Adrenal gland (tissue), 12 donors: ENCODE data around the gene ZNF77. TPM values are rescaled to one million over a fixed set of nuclear protein-coding genes. Genes with fewer than 3 reads are reported as not detected.

ENCODE experiments used
- DNase-seq, 7 donors: peaks; one replicate each; pipeline ENCODE4 v3.0.0-alpha.2; 2019 to 2020
- H3K27ac ChIP-seq, 5 donors: fragments of 200-600 bp; sonication (generic) in 4 of 5; 1 replicate in 3 of 5; 2 replicates in 2 of 5; pipeline versions ENCODE4 v1.5.1 to v1.8.0; 2016 to 2020; ENCODE audit warnings: mild to moderate bottlenecking in 1 of 5
- H3K27me3 ChIP-seq: fragments of 200-600 bp; 2 replicates; pipeline ENCODE4 v1.8.0; 2021
- H3K36me3 ChIP-seq, 2 donors: fragments of 200-600 bp; replicated peaks in 1 of 2; 1 replicate in 1 of 2; 2 replicates in 1 of 2; pipeline versions ENCODE4 v1.5.1 to v1.8.0; 2018 to 2022
- H3K4me1 ChIP-seq, 2 donors: fragments of 200-600 bp; replicated peaks in 1 of 2; 1 replicate in 1 of 2; 2 replicates in 1 of 2; pipeline versions ENCODE4 v1.5.1 to v1.8.0; 2018 to 2021
- H3K4me3 ChIP-seq, 4 donors: fragments of 200-600 bp; sonication (generic) in 3 of 4; one replicate each; pipeline ENCODE4 v1.5.1; 2016 to 2018
- H3K9me3 ChIP-seq, 3 donors: fragments of 200-600 bp; sonication (generic) in 1 of 3; replicated peaks in 1 of 3; 1 replicate in 2 of 3; 2 replicates in 1 of 3; pipeline versions ENCODE4 v1.5.1 to v1.8.0; 2016 to 2021
- CTCF ChIP-seq, 6 experiments: fragments of 450-650 bp in 4 of 6; fragments of 200-600 bp in 2 of 6; sonication (generic) in 1 of 6; IDR thresholded peaks; 1 replicate in 5 of 6; 2 replicates in 1 of 6; pipeline versions ENCODE4 v1.5.1 to v1.8.0; 2016 to 2021; ENCODE audit warnings: antibody characterized with exemption in 6 of 6, mild to moderate bottlenecking in 2 of 6, moderate library complexity in 1 of 6
- POLR2A ChIP-seq, 2 donors: fragments of 450-650 bp; IDR thresholded peaks; one replicate each; pipeline ENCODE4 v1.6.1; 2017; ENCODE audit warnings: antibody characterized with exemption in 2 of 2, mild to moderate bottlenecking in 2 of 2, moderate library complexity in 1 of 2
- WGBS, 4 donors: extraction: QIAGEN DNeasy Blood & Tissue Kit in 2 of 4; methylation state at CpG; one replicate each; pipeline versions ENCODE4 v1.1.5 to v1.1.7; 2013 to 2017; 5-methylcytosine and 5-hydroxymethylcytosine counted together
- intact Hi-C, 2 donors: fragments of 100-400 bp; cut with DNase I; formaldehyde crosslinking; loops; one replicate each; pipeline versions ENCODE4 v1.14.1 to v1.15.0; 2022 to 2023
- polyA plus RNA-seq, 3 donors: library from polyadenylated mRNA; stranded (reverse); fragments of 200-250 nt in 2 of 3; fragments of 350-450 nt in 1 of 3; fragmentation: Illumina TruSeq in 1 of 3; extraction: RNeasy Lipid Tissue Mini Kit (QIAGEN cat#74804) in 1 of 3; gene quantifications; one replicate each; pipeline ENCODE4 v1.2.3, GENCODE V29; 2013 to 2014
- total RNA-seq, 9 donors: library from RNA; depleted of rRNA in 4 of 9; stranded (reverse); fragments of >200 nt in 4 of 9; fragments of 120-200 nt in 1 of 9; fragmentation: NEBNext Ultra II Directional in 1 of 9; extraction: Animal tissue kit (Norgen Biotek cat#: 25700) in 1 of 9; gene quantifications; one replicate each; pipeline versions ENCODE4 v1.1.0 to v1.2.4, GENCODE V29; 2013 to 2023
- donor health status: healthy with polysubstance abuse.
- donor health status: Bipolar disorder and iron deficiency.
- donor health status: DM: yes; HTN: yes; CAD: no.
- donor health status: DM: no; HTN: no; CAD: no.
- donor health status: DM: no; HTN: no; CAD: no.
- donor health status: DM: yes; HTN: yes; CAD: no.

Gene ZNF77
- total and polyA plus RNA-seq, 12 donors = 1.1 to 10.6 (median 3.6) TPM

GRCh38 chr19:2989236-2989946, 44.6 kb upstream of the ZNF77 start:
- Histone ChIP-seq H3K9me3 (no peaks in the 10 kb centered on the region), H3K4me3 (no peak overlapping the region), H3K27me3 (no peaks in the 10 kb centered on the region), H3K4me1 (peaks cover 0 to 2% of the 10 kb centered on the region in 2 donors), H3K27ac (no peak overlapping the region), H3K36me3 (no peaks in the 10 kb centered on the region)
- 90 to 96% (median 94%) methylated on average over 11 to 15 of the region's 15 CpGs for WGBS, 4 donors
- TF ChIP-seq POLR2A (IDR thresholded peaks at IDR 0.05) (no peak), CTCF (IDR thresholded peaks at IDR 0.05) (no peak)
- DNase-seq = no peak
- intact Hi-C loops = loop anchor here in 1 of 2 donors (5.0 kb wide), 1 partner anchor 38 kb away; the partner anchor contains the start of gene TLE2

- Histone ChIP-seq H3K9me3 (no peaks in the 10 kb centered on the region), H3K4me1 (peaks cover 5 to 10% of the 10 kb centered on the region in 2 donors), H3K36me3 (no peaks in the 10 kb centered on the region), H3K27ac (no peak overlapping the region), H3K4me3 (no peak overlapping the region), H3K27me3 (no peaks in the 10 kb centered on the region)
- no peak for TF ChIP-seq POLR2A (IDR thresholded peaks at IDR 0.05)
- TF ChIP-seq CTCF (IDR thresholded peaks at IDR 0.05) = no peak
- 93 to 100% (median 94%) methylated on average over 3 of the region's 3 CpGs for WGBS, 4 donors
- intact Hi-C loops = loop anchor here in 1 of 2 donors (5.0 kb wide), 1 partner anchor 39 kb away; the partner anchor contains the start of gene TLE2
- no peak for DNase-seq
Observed at GRCh38 chr19:2988568-2988967, 43.8 kb upstream of the ZNF77 start.

GRCh38 chr19:2987797-2988196, 43.0 kb upstream of the ZNF77 start:
- H3K4me3 ChIP-seq = no peak overlapping the region
- DNase-seq = no peak
- no peaks in the 10 kb centered on the region for H3K9me3 ChIP-seq
- no peaks in the 10 kb centered on the region for H3K27me3 ChIP-seq
- H3K36me3 ChIP-seq = no peaks in the 10 kb centered on the region
- 66 to 75% (median 73%) methylated on average over 5 to 12 of the region's 12 CpGs for WGBS, 4 donors
- H3K27ac ChIP-seq = no peak overlapping the region
- TF ChIP-seq POLR2A (IDR thresholded peaks at IDR 0.05) (no peak), CTCF (IDR thresholded peaks at IDR 0.05) (no peak)
- H3K4me1 ChIP-seq = peaks cover 11 to 18% of the 10 kb centered on the region in 2 donors
- intact Hi-C loops = loop anchor here in 1 of 2 donors (5.0 kb wide), 1 partner anchor 40 kb away; the partner anchor contains the start of gene TLE2

DNA sequence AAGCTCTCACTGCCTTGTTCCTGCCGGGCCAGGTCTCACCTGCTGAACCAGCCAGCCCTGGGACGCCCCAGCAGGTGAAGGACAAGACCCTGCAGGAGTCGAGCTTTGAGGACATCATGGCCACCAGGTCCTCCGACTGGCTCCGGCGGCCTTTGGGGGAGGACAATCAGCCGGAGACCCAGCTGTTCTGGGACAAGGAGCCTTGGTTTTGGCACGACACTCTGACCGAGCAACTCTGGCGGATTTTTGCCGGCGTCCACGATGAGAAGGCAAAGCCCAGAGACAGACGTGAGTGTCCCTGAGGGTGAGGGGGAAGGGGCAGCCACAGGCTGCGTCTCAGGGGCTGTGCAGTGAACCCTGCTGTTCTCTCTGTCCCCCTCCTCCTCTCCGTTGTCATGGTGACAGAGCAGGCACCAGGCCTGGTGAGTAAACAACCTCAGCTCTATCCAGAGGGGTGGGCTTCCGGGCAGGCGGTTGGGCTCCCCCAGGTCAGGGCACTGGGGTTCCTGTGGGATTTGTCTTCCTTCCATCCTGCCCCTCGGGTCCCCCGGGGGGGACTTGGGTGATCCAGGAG, 42.3 kb upstream of the ZNF77 start:
- intact Hi-C loops = loop anchor here in 1 of 2 donors (5.0 kb wide), 1 partner anchor 40 kb away; the partner anchor contains the start of gene TLE2
- WGBS, 4 donors = 25 to 49% (median 40%) methylated on average over 6 to 20 of the region's 20 CpGs
- DNase-seq = no peak
- H3K27ac ChIP-seq = peak overlapping the region in 1 of 5 donors; percentile 22
- TF ChIP-seq POLR2A (IDR thresholded peaks at IDR 0.05) (no peak), CTCF (IDR thresholded peaks at IDR 0.05) (no peak)
- no peaks in the 10 kb centered on the region for H3K36me3 ChIP-seq
- H3K4me3 ChIP-seq = no peak overlapping the region
- H3K9me3 ChIP-seq = no peaks in the 10 kb centered on the region
- no peaks in the 10 kb centered on the region for H3K27me3 ChIP-seq
- peaks cover 14 to 23% of the 10 kb centered on the region in 2 donors for H3K4me1 ChIP-seq
